GM12878 (cell line): ENCODE data around the gene DUSP16. TPM values are rescaled to one million over a fixed set of nuclear protein-coding genes. Genes with fewer than 3 reads are reported as not detected.

Experiments used
- DPF2 ChIP-seq: fragments of 450-650 bp; IDR thresholded peaks from 2 replicates; pipeline ENCODE4 v1.6.1; 2017; ENCODE audit warnings: mild to moderate bottlenecking
- GATAD2B ChIP-seq: fragments of 450-650 bp; conservative IDR thresholded peaks from 2 replicates; pipeline ENCODE4 v1.6.1; 2017; ENCODE audit warnings: low read depth, mild to moderate bottlenecking, moderate library complexity
- IKZF1 ChIP-seq: fragments of 450-650 bp; conservative IDR thresholded peaks from 2 replicates; pipeline ENCODE4 v1.6.1; 2017; ENCODE audit warnings: antibody characterized with exemption, mild to moderate bottlenecking
- MYC ChIP-seq: IDR thresholded peaks from 2 replicates; pipeline ENCODE4 v1.6.1; 2011; ENCODE audit warnings: mild to moderate bottlenecking, low read length, moderate library complexity, inconsistent platforms; ENCODE audit not compliant: insufficient read depth, insufficient replicate concordance, insufficient read length, severe bottlenecking
- PRDM15 ChIP-seq: fragments of 450-650 bp; formaldehyde crosslinking; IDR thresholded peaks from 2 replicates; pipeline ENCODE4 v1.4.0; 2020; ENCODE audit warnings: mild to moderate bottlenecking, moderate library complexity
- ZNF687 ChIP-seq: fragments of 450-650 bp; IDR thresholded peaks from 2 replicates; pipeline ENCODE4 v1.6.1; 2017; ENCODE audit warnings: mild to moderate bottlenecking, moderate library complexity
- polyA plus RNA-seq, 11 experiments: library from polyadenylated mRNA; depleted of rRNA in 4 of 11; unstranded in 6 of 11; stranded (reverse) in 5 of 11; fragments of >200 nt; fragmentation: Nextera tagmentation in 4 of 11; fragmentation: Illumina TruSeq in 1 of 11; extraction: Ambion mirVana in 4 of 11; extraction: Trizol in 1 of 11; gene quantifications; 1 replicate in 1 of 11; 2 replicates in 10 of 11; pipeline versions ENCODE4 v1.2.1 to v1.2.3, GENCODE V29; 2011 to 2016; ENCODE audit warnings: inconsistent platforms in 2 of 11, missing spikeins in 2 of 11, low read depth in 1 of 11
- total RNA-seq, 4 experiments: library from RNA; depleted of rRNA in 3 of 4; stranded (reverse); fragments of >200 nt in 3 of 4; fragmentation: Illumina TruSeq in 1 of 4; extraction: Trizol in 1 of 4; gene quantifications; 2 replicates each; pipeline versions ENCODE4 v1.2.1 to v1.2.3, GENCODE V29; 2013 to 2021
- TF ChIP-seq, protein P1 (sequence below): fragments of 450-650 bp; IDR thresholded peaks from 2 replicates; pipeline ENCODE4 v1.6.1; 2016; ENCODE audit warnings: mild to moderate bottlenecking, moderate library complexity, borderline replicate concordance

The DUSP16 gene
- total and polyA plus RNA-seq, 10 of the 15 experiments (the other 5 are each of a cell fraction or from before 2014, with no cell fraction given) = 3.9 to 75.3 (median 26.8) TPM

DNA sequence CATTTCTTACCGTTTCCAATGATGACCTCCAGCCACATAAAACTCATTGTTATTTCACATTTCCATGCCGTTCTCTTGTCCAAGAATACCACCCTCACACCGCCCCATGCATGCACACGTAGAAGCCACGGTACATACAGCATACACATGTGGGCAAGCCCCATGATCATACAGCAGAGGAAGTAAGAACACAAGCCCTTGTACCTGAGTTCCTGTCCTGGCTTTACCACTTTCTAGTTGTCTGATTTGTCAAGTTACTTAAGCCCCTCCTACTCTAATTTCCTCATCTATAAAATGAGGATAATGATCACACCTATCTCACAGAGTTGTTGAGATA lies 59.9 kb downstream of the DUSP16 start (continued):
- TF ChIP-seq PRDM15 (CRISPR knock-in tag) (no peak), ZNF687 (0 out of 2 replicates have a peak, but pooled peaks have one; percentile 43), DPF2 (no peak), IKZF1 (no peak), GATAD2B (0 out of 2 replicates have a peak, but pooled peaks have one; percentile 37), MYC (no peak)
- TF ChIP-seq, protein P1, sequence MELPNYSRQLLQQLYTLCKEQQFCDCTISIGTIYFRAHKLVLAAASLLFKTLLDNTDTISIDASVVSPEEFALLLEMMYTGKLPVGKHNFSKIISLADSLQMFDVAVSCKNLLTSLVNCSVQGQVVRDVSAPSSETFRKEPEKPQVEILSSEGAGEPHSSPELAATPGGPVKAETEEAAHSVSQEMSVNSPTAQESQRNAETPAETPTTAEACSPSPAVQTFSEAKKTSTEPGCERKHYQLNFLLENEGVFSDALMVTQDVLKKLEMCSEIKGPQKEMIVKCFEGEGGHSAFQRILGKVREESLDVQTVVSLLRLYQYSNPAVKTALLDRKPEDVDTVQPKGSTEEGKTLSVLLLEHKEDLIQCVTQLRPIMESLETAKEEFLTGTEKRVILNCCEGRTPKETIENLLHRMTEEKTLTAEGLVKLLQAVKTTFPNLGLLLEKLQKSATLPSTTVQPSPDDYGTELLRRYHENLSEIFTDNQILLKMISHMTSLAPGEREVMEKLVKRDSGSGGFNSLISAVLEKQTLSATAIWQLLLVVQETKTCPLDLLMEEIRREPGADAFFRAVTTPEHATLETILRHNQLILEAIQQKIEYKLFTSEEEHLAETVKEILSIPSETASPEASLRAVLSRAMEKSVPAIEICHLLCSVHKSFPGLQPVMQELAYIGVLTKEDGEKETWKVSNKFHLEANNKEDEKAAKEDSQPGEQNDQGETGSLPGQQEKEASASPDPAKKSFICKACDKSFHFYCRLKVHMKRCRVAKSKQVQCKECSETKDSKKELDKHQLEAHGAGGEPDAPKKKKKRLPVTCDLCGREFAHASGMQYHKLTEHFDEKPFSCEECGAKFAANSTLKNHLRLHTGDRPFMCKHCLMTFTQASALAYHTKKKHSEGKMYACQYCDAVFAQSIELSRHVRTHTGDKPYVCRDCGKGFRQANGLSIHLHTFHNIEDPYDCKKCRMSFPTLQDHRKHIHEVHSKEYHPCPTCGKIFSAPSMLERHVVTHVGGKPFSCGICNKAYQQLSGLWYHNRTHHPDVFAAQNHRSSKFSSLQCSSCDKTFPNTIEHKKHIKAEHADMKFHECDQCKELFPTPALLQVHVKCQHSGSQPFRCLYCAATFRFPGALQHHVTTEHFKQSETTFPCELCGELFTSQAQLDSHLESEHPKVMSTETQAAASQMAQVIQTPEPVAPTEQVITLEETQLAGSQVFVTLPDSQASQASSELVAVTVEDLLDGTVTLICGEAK = no peak
